ENCODE measurements around the gene CHST10.

GRCh38 chr2:100365434-100365833 is 52.0 kb downstream of the CHST10 start:
- TF ChIP-seq POLR2AphosphoS5 (IDR thresholded peaks at IDR 0.05), result no peak
- no peak for TF ChIP-seq CTCF (IDR thresholded peaks at IDR 0.05; ENCODE audit: poor library complexity, severe bottlenecking)

Measured in neural cell (in vitro differentiated cells).